Body of pancreas (tissue), 4 donors: ENCODE data around the gene NUP93.

Source experiments
- POLR2A ChIP-seq, 3 donors: fragments of 450-650 bp; IDR thresholded peaks; one replicate each; pipeline ENCODE4 v1.6.1; 2016; ENCODE audit warnings: antibody characterized with exemption in 3 of 3, mild to moderate bottlenecking in 2 of 3
- TF ChIP-seq, protein P1 (sequence below), 7 experiments: fragments of 450-650 bp in 4 of 7; fragments of 200-600 bp in 3 of 7; sonication (generic) in 3 of 7; IDR thresholded peaks; one replicate each; pipeline ENCODE4 v1.5.1; 2016 to 2019; ENCODE audit warnings: antibody characterized with exemption in 7 of 7

DNA sequence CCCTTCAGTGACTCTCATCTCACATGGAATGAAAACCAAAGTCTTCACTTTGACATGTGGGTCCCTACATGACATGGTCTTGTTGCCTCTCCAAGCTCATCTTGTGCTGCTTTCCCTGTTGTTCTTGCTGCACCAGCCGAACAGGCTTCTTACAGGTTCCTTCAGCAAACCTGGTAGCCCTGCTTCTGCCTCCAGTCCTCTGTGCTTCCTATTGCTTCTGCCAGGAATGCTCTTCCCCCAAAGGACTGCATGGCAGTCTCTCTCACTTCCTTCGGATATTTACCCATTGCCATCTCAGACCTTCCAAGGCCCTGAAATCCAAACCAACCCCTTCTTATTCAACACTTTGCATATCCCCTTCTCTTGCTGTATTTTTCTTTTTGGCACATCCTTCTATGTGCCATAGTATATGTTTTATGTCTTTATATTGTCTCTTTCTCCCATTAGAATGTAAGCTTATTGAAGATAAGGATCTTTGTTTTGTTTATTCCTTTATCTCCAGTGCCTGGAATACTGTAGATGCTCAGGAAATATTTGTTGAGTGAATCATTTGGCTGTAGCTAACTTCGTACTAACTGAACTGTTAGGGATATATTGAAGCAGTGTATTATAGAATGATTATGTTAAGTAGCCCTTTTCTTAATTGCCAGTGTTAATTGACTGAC lies 77.2 kb downstream of the NUP93 start:
- TF ChIP-seq, protein P1, sequence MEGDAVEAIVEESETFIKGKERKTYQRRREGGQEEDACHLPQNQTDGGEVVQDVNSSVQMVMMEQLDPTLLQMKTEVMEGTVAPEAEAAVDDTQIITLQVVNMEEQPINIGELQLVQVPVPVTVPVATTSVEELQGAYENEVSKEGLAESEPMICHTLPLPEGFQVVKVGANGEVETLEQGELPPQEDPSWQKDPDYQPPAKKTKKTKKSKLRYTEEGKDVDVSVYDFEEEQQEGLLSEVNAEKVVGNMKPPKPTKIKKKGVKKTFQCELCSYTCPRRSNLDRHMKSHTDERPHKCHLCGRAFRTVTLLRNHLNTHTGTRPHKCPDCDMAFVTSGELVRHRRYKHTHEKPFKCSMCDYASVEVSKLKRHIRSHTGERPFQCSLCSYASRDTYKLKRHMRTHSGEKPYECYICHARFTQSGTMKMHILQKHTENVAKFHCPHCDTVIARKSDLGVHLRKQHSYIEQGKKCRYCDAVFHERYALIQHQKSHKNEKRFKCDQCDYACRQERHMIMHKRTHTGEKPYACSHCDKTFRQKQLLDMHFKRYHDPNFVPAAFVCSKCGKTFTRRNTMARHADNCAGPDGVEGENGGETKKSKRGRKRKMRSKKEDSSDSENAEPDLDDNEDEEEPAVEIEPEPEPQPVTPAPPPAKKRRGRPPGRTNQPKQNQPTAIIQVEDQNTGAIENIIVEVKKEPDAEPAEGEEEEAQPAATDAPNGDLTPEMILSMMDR (IDR thresholded peaks at IDR 0.05), result no peak
- no peak for TF ChIP-seq POLR2A (IDR thresholded peaks at IDR 0.05)
